NCI-H1417 (cell line): ENCODE data around the gene OSCP1.

Source experiments
- DNase-seq, 3 experiments: peaks; one replicate each; lab custom pipeline; 2025; lab: John Stamatoyannopoulos, UW

The OSCP1 gene

GRCh38 chr1:36472656-36473055 is 22.4 kb upstream of the OSCP1 start:
- DNase-seq, result no peak

GRCh38 chr1:36471830-36472641 is 21.8 kb upstream of the OSCP1 start:
- DNase-seq, result peak in 1 of 3 experiments; percentile 12

GRCh38 chr1:36469163-36469562 is 18.9 kb upstream of the OSCP1 start:
- DNase-seq, result no peak

DNA sequence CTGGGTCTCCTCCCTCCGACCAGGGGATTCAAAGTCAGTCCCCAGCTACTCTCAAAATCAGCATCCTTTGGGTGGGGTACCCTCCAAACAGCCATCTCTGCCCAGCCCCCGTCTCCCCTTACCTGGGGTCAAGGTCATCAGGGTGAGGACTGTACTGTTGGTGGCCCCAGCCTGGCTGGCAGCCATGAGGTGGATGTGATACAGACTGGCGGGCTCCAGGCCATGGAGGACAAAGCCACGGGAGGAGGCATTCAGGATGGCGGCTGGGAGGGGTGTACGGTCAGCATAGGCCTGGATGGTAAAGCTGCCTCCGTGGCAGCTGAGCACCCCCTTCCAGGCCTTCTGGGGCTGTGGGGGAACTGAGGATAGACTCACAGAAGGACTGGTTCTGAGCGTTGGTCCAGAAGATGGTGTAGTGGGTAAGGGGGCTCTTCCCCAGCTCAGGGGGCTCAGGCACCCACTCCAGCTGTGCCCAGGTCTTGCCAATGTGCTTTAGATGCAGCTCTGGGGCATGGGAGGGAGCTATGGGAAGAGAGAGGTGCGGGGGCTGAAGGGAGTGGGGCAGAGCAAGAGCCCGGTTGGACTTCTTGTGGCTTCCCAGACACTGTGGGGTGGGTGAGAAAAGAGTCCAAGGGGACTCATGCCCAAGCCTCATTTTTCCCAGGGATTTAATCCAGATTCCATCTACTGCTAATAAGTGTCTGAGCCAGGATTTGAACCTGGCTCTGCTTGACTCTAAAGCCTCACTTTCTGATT is 17.6 kb upstream of the OSCP1 start:
- no peak for DNase-seq

GRCh38 chr1:36467027-36467410 is 16.8 kb upstream of the OSCP1 start:
- DNase-seq, result no peak

- DNase-seq, result no peak
These were observed 16.2 kb upstream of the OSCP1 start for GRCh38 chr1:36466370-36467026.

- no peak for DNase-seq
These were observed 15.6 kb upstream of the OSCP1 start for GRCh38 chr1:36465731-36466369.

DNA sequence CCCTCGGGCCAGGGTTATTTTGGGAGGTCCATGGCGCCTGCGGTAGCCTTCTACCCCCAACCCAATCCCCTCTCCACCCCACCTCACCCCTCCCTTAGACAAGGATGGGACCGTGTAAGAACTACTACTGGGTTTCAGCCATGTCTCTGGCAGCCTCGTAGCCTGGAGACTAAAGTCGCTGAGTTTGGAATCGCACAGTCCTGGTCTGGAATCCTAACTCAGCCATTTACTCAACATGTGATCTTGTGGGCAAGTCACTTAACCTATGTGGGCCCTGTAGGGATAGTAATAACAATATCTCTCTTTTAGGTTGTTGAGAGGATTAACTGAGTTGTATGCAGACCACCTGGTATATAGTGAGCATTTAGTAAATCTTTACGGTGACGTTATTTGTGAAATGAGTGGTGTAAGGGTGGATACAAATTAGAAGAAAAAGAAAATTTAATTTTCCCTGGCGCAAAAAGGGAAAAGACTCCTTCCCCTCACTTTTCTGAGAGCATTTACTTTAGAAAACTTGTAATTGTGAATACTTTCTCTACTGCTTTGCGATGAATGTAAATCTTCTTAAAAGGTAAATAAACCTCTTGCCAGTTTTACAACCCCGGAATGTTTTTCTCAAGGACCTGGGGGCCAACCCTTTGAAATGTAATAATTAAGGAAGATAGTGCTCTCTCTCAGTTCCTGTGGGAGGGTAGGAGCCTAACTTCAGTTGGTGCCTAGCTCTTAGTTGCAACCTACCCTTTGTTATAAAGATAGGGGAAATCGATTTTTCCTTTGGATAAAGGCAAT is 14.5 kb upstream of the OSCP1 start:
- peak in 2 of 3 experiments; percentile 43 to 86 for DNase-seq

GRCh38 chr1:36463803-36464604 is 13.8 kb upstream of the OSCP1 start, which contains the start of gene MRPS15:
MRPS15 (minus strand) TSS chr1:36464384; CDS start chr1:36464275, 109 bp downstream.
- peak; percentile 92 to 95 (median 93) for DNase-seq

GRCh38 chr1:36463463-36463802 is 13.2 kb upstream of the OSCP1 start:
- DNase-seq, result peak in 1 of 3 experiments; percentile 39

GRCh38 chr1:36458910-36459309 is 8.7 kb upstream of the OSCP1 start:
- no peak for DNase-seq

DNA sequence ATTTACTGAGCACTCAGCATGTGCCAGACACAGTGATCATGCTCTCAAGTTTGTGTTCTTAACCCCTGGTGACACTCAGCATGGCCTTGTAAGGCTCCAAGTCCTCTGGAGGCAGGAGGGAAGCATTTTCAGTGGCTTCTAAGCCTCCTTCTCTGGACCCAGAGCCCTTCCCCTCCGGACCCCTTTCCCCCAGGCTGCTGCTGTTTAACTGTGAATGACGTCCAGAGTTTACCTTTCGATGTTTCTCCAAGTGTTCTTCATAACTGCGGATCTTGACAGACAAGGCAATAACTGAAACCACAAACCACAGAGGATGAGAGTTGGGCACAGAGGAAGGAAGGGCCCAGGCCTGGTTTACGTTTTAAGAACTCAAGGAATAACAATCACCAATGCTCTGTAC is 7.4 kb upstream of the OSCP1 start:
- peak in 1 of 3 experiments; percentile 53 for DNase-seq

- DNase-seq, result no peak
These were observed 6.2 kb upstream of the OSCP1 start for GRCh38 chr1:36456391-36456928.

DNA sequence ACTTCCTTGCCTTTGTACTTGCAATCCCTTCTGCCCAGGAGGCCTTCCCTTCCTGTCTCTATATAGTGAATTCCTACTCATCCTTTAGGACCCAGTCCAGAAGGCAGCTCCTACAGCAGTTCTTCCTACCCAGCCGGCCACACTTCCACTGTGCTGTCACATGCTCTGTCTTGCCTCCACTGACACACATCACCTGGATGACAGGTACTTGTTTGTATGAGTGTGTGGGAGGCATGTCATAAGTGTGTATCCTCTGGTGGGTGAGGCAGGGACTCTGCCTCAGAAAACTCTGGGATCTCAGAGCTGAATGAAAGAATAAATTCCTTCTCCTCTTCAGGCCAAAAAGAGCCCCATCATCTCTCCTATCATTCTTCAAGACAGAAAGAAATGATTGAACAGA is 5.1 kb upstream of the OSCP1 start:
- DNase-seq, result no peak

DNA sequence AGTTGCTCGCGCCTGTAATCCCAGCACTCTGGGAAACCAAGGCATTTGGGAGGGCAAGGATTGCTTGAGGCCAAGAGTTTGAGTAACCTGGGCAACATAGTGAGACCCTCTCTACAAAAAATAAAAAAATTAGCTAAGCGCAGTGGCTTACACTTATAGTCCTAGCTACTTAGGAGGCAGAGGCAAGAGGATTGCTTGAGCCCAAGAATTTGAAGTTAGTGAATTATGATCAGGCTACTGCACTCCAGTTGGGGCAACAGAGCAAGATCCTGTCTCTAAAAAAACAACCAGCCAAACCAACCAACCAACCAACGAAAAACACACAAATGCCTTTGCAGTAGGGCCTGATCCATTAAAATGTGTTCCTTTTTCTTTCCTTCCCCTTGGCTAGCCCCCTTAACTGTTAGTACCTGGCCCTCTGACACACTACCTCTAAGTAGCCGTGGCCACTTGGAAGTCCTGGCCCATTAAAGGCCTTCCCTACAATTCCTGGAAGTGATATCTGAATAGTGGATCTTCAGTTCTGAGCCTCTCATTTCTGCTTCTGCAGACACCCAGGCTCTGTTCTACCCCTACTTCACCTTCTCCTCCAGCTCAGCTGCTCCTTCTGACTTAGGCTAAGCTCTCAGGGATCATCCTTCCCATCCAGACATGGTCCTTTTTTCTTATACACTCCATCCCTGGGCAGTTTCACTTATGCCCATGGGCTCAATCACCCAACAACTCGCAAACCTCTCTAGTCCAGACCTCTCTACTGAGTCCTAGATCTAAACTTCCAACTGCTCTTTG is 3.5 kb upstream of the OSCP1 start:
- DNase-seq, result no peak

DNA sequence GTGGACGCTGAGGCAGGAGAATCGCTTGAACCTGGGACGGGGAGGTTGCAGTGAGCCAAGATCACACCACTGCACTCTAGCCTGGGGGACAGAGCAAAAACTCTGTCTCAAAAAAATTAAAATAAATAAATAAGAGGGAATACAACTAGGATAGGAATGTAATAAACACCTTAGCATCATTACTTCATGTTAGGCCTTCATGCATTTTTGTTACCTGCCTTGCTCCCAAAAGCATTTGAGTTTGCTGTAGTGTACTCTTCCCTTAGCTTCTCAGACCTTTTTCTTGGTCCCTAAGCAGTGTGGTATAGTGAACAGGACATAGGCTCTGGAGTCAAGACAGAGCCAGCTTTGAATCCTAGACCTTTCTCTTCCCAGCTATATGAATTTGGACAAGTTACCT is 2.8 kb upstream of the OSCP1 start:
- DNase-seq, result no peak

DNA sequence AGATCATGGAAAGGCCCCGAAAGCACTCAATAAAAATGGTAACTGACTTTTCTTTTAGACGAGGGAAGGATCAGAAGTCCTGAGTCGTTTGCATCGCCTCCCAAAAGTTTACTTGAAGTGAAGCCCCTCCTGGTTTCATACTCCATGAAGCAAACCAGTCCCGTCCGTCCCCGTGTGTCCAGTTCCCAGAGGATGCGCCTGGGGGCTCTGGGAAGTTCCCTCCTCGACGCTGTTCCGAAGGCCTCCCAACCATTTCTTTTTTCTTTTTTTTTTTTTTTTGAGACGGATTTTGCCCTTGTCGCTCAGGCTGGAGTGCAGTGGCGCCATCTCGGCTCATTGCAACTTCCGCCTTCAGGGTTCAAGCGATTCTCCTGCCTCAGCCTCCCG is 661 bp upstream of the OSCP1 start:
- no peak for DNase-seq

GRCh38 chr1:36448530-36449056 is 1.7 kb downstream of the OSCP1 start:
- DNase-seq, result peak in 1 of 3 experiments; percentile 5

- no peak for DNase-seq
These were observed 2.8 kb downstream of the OSCP1 start for GRCh38 chr1:36447450-36447849.
